Femur (tissue), 1 donor: ENCODE data around the gene PCDHA7.
"Not testable (repeated sequence)": the region's sequence is repeated elsewhere in the genome, so short reads cannot be mapped to it uniquely, and the experiment has no call there.

Experiments used
- DNase-seq: peaks from one replicate; pipeline ENCODE4 v3.0.0-alpha.2; 2017

The PCDHA7 gene

DNA sequence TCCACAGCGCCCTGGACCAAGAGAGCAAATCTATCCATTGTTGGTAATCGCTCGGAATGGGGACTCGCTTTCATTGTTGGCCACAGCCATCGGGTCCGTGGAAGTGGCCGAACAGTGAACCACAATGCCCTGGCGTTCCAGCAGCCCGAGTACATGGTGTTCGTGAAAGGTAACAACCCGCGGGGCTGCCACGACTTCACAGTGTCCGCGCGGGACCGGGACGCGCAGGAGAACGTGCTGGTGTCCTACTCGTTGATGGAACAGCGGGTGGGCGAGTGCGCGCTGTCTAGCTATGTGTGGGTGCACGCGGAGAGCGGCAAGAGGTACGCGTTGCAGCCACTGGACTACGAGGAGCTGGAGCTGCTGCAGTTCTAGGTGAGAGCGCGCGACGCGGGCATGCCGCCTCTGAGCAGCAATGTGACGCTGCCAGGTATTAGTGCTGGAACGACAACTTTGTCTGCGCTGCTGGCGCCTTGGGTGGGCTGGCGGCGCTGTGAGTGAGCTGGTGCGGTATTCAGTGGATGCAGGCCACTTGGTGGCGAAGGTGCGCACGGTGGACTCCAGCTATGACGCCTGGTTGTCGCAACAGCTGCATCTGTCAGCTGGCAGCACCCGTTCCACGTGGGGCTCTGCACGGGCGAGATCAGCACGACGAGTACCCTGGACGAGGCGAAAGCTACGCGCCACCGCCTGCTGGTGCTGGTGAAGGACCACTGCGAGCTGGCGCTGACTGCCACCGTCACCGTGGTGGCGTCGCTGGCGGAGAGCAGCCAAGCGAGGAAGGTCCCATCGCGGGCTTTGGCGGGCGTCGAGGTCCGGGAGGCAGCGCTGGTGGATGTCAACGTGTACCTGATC, 28.6 kb downstream of the PCDHA7 start:
- DNase-seq = no peak

DNA sequence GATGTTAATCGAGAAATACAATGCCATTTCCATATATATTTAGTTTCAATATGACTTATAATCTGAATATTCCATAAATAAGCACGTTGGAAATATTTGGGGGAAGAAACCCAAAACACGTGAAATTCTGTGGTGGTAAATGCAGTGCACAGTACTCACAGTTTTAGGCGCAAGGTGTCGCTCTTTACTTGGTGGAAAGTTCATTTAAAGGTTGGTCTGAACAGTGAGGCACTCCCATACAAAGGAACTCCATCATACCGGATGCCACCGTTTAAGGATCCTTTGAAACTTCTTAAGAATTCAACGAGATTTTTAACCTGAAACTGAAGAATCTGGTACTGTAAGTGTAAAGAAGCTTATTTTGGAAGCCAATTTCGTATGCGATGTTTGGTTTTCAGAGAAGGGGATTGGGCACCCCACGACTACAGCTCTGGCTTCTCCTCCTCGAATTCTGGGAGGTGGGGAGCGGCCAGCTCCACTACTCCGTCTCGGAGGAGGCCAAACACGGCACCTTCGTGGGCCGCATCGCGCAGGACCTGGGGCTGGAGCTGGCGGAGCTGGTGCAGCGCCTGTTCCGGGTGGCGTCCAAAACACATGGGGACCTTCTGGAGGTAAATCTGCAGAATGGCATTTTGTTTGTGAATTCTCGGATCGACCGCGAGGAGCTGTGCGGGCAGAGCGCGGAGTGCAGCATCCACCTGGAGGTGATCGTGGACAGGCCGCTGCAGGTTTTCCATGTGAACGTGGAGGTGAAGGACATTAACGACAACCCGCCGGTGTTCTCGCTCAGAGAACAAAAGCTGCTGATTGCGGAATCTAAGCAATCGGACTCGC, 34.9 kb downstream of the PCDHA7 start, which contains the start of gene PCDHA11:
TSS of gene PCDHA11 (plus strand) at position 237 of the 834 bp plus-strand sequence. CDS start at position 384, 147 bp downstream.
- no peak for DNase-seq

DNA sequence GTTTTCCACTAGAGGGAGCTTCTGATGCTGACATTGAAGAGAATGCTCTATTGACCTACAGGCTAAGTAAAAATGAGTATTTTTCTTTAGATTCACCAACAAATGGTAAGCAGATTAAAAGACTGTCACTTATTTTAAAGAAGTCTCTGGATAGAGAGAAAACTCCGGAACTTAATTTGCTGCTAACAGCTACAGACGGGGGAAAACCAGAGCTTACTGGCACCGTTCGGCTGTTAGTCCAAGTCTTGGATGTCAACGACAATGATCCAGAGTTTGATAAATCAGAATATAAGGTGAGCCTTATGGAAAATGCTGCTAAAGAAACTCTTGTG, 35.5 kb downstream of the PCDHA7 start:
- no peak for DNase-seq

DNA sequence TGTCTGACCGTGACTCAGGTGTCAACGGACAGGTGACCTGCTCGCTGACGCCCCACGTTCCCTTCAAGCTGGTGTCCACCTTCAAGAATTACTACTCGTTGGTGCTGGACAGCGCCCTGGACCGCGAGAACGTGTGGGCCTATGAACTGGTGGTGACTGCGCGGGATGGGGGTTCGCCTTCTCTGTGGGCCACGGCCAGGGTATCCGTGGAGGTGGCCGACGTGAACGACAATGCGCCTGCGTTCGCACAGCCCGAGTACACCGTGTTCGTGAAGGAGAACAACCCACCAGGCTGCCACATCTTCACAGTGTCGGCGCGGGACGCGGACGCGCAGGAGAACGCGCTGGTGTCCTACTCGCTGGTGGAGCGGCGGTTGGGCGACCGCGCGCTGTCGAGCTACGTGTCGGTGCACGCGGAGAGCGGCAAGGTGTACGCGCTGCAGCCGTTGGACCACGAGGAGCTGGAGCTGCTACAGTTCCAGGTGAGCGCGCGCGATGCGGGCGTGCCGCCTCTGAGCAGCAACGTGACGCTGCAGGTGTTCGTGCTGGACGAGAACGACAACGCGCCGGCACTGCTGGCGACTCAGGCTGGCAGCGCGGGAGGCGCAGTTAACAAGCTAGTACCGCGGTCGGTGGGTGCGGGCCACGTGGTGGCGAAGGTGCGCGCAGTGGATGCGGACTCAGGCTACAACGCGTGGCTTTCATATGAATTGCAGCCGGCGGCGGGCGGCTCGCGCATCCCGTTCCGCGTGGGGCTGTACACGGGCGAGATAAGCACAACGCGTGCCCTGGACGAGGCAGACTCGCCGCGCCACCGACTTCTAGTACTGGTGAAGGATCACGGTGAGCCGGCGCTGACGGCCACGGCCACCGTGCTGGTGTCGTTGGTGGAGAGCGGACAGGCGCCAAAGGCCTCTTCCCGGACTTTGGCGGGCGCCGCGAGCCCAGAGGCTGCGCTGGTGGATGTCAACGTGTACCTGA, 36.4 kb downstream of the PCDHA7 start:
- no peak for DNase-seq

DNA sequence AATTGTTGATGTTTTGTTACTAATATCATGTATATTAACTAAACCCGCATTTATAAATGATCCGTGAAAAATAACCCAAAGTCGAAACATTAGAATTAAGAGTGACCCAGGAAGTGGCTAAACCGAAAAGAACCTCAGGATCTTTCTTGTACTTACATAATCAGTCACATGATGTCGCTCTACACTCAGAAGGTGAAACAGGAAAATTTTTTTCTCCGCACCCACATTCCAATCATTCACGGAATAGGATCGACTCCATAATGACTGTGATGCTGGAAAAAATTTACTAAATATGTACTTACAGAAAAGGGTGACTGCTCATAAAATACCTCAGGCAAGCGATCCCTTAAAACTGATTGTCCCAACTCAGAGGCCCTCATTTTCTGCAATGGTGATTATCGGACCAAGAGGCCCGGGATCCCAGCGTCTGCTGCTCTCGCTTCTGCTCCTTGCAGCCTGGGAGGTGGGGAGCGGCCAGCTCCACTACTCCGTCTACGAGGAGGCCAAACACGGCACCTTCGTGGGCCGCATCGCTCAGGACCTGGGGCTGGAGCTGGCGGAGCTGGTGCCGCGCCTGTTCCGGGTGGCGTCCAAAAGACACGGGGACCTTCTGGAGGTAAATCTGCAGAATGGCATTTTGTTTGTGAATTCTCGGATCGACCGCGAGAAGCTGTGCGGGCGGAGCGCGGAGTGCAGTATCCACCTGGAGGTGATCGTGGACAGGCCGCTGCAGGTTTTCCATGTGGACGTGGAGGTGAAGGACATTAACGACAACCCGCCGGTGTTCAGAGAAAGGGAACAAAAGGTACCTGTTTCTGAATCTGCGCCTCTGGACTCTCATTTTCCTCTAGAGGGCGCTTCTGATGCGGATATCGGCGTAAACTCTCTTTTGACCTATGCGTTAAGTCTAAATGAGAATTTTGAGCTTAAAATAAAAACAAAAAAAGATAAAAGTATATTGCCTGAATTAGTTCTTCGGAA, 41.3 kb downstream of the PCDHA7 start, which contains the start of gene PCDHA12:
TSS of gene PCDHA12 (plus strand) at position 224 of the 981 bp plus-strand sequence. CDS start at position 389, 165 bp downstream.
- DNase-seq = no peak

DNA sequence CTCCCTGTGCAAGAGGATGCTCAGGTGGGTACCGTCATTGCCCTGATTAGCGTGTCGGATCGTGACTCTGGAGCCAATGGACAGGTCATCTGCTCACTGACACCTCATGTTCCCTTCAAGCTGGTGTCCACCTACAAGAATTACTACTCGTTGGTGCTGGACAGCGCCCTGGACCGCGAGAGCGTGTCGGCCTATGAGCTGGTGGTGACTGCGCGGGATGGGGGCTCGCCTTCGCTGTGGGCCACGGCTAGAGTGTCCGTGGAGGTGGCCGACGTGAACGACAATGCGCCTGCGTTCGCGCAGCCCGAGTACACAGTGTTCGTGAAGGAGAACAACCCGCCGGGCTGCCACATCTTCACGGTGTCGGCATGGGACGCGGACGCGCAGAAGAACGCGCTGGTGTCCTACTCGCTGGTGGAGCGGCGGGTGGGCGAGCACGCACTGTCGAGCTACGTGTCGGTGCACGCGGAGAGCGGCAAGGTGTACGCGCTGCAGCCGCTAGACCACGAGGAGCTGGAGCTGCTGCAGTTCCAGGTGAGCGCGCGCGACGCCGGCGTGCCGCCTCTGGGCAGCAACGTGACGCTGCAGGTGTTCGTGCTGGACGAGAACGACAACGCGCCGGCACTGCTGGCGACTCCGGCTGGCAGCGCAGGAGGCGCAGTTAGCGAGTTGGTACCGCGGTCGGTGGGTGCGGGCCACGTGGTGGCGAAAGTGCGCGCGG, 42.6 kb downstream of the PCDHA7 start:
- not testable (repeated sequence) for DNase-seq

DNA sequence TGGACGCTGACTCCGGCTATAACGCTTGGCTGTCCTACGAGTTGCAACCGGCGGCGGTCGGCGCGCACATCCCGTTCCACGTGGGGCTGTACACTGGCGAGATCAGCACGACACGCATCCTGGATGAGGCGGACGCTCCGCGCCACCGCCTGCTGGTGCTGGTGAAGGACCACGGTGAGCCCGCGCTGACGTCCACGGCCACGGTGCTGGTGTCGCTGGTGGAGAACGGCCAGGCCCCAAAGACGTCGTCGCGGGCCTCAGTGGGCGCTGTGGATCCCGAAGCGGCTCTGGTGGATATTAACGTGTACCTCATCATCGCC, 43.2 kb downstream of the PCDHA7 start:
- no peak for DNase-seq

DNA sequence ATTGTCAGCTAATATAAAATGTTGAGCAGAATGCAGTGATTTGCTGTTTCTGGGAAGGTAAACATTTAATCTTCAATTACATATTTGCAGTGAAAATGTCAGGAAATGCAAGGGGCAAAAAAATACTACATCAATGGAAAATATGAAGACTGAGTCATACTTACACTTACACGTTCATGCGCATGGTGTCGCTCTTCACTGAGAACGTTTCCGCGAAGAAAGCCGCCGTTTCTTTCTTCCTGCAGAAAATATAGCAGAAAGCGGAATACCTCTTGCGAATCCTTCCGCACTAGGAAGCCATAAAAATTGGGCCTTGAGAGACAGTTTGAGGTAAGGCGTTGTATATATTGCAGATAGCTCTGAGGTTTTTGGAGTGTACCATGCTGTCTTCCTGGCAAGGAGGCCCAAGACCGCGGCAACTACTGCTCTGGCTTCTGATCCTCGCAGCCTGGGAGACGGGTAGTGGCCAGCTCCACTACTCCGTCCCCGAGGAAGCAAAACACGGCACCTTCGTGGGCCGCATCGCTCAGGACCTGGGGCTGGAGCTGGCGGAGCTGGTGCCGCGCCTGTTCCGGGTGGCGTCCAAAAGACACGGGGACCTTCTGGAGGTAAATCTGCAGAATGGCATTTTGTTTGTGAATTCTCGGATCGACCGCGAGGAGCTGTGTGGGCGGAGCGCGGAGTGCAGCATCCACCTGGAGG, 48.0 kb downstream of the PCDHA7 start, which contains the start of gene PCDHA13:
TSS of gene PCDHA13 (plus strand) at position 236 of the 702 bp plus-strand sequence. CDS start at position 381, 145 bp downstream.
- DNase-seq = no peak

DNA sequence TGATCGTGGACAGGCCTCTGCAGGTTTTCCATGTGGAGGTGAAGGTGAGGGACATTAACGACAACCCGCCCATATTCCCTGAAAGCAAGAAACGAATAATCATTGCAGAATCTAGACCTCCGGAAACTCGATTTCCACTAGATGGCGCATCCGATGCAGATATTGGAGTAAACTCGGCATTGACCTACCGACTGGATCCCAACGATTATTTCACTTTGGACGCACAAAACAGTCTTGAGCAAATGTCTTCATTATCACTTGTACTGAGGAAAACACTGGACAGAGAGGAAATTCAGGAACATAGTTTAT, 48.5 kb downstream of the PCDHA7 start:
- DNase-seq = no peak

DNA sequence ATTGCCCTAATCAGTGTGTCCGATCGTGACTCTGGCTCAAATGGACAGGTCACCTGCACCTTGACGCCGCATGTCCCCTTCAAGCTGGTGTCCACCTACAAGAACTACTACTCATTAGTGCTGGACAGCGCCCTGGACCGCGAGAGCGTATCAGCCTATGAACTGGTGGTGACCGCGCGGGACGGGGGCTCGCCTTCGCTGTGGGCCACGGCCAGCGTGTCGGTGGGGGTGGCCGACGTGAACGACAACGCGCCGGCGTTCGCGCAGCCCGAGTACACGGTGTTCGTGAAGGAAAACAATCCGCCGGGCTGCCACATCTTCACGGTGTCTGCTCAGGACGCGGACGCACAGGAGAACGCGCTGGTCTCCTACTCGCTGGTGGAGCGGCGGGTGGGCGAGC, 49.3 kb downstream of the PCDHA7 start:
- DNase-seq = no peak

DNA sequence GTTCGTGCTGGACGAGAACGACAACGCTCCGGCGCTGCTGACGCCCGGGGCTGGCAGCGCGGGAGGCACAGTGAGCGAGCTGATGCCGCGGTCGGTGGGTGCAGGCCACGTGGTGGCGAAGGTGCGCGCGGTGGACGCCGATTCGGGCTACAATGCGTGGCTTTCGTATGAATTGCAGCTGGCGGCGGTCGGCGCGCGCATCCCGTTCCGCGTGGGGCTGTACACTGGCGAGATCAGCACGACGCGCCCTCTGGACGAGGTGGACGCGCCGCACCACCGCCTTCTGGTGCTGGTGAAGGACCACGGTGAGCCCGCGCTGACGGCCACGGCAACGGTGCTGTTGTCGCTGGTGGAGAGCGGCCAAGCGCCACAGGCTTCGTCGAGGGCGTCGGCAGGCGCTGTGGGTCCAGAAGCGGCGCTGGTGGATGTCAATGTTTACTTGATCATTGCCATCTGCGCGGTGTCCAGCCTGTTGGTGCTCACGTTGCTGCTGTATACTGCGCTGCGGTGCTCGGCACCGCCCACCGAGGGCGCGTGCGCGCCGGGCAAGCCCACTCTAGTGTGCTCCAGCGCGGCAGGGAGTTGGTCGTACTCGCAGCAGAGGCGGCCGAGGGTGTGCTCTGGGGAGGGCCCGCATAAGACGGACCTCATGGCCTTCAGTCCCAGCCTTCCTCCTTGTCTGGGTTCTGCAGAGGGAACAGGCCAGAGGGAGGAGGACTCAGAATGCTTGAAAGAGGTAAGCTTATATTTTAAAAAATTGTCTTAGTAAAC, 50.0 kb downstream of the PCDHA7 start:
- no peak for DNase-seq
